HepG2 (cell line): ENCODE results near the gene CLIC4. TPM values are rescaled to one million over a fixed set of nuclear protein-coding genes. Genes with fewer than 3 reads are reported as not detected.

Source experiments
- ASH2L ChIP-seq: fragments of 300-600, 200-600 bp; sonication (generic); IDR thresholded peaks from 2 replicates; pipeline ENCODE4 v1.7.0; 2017; ENCODE audit warnings: low read depth, mild to moderate bottlenecking, moderate library complexity, mixed read lengths, low read length; ENCODE audit not compliant: insufficient read length
- JARID2 ChIP-seq: sonication (generic); formaldehyde crosslinking; IDR thresholded peaks from 2 replicates; pipeline ENCODE4 v1.8.1; 2023; ENCODE audit warnings: missing genetic modification reagents, inconsistent platforms; ENCODE audit not compliant: insufficient replicate concordance
- MIXL1 ChIP-seq: IDR thresholded peaks from 2 replicates; pipeline ENCODE4 v1.6.1; 2016
- NFIB ChIP-seq: sonication (generic); formaldehyde crosslinking; IDR thresholded peaks from 2 replicates; pipeline ENCODE4 v1.9.0; 2021; ENCODE audit warnings: missing genetic modification reagents, mild to moderate bottlenecking, borderline replicate concordance
- NFKBIZ ChIP-seq: IDR thresholded peaks from 2 replicates; pipeline ENCODE4 v1.6.1; 2018; ENCODE audit warnings: missing genetic modification reagents, missing compliant biosample characterization
- ONECUT2 ChIP-seq: sonication (generic); formaldehyde crosslinking; IDR thresholded peaks from 2 replicates; pipeline ENCODE4 v1.4.0; 2020; ENCODE audit warnings: missing genetic modification reagents
- RAD51 ChIP-seq: fragments of 450-650 bp; IDR thresholded peaks from 2 replicates; pipeline ENCODE4 v1.6.1; 2016; ENCODE audit warnings: borderline replicate concordance
- STAT5B ChIP-seq: sonication (generic); formaldehyde crosslinking; IDR thresholded peaks from 2 replicates; pipeline ENCODE4 v1.4.0; 2020; ENCODE audit warnings: missing genetic modification reagents
- ZNF550 ChIP-seq: sonication (generic); formaldehyde crosslinking; IDR thresholded peaks from 2 replicates; pipeline ENCODE4 v1.4.0; 2020; ENCODE audit warnings: mild to moderate bottlenecking, missing genetic modification reagents, borderline replicate concordance
- ZNF878 ChIP-seq: sonication (generic); formaldehyde crosslinking; IDR thresholded peaks from 2 replicates; pipeline ENCODE4 v1.8.1; 2023; ENCODE audit warnings: mild to moderate bottlenecking, missing genetic modification reagents, moderate library complexity
- ZSCAN25 ChIP-seq: sonication (generic); formaldehyde crosslinking; IDR thresholded peaks from 2 replicates; pipeline ENCODE4 v1.8.0; 2022; ENCODE audit warnings: mild to moderate bottlenecking, missing genetic modification reagents
- polyA plus RNA-seq, 8 experiments: library from polyadenylated mRNA; depleted of rRNA in 3 of 8; stranded (reverse) in 7 of 8; unstranded in 1 of 8; fragments of >200 nt; fragmentation: Illumina TruSeq in 4 of 8; extraction: Trizol in 4 of 8; gene quantifications; 2 replicates each; pipeline versions ENCODE4 v1.2.1 to v1.2.3, GENCODE V29; 2011 to 2016; ENCODE audit warnings: low read depth in 4 of 8, missing spikeins in 1 of 8, mixed read lengths in 1 of 8; ENCODE audit not compliant: insufficient read depth in 1 of 8
- total RNA-seq, 5 experiments: library from RNA; depleted of rRNA; stranded (reverse); fragments of >200 nt; fragmentation: Illumina TruSeq; extraction: Trizol; gene quantifications; 2 replicates each; pipeline ENCODE4 v1.2.3, GENCODE V29; 2016; ENCODE audit warnings: low read depth in 1 of 5
- TF ChIP-seq, protein P1 (sequence below): sonication (generic); formaldehyde crosslinking; IDR thresholded peaks from 2 replicates; pipeline ENCODE4 v1.4.0; 2020; ENCODE audit warnings: missing genetic modification reagents
- TF ChIP-seq, protein P2 (sequence below): sonication (generic); formaldehyde crosslinking; IDR thresholded peaks from 2 replicates; pipeline ENCODE4 v1.4.0; 2020; ENCODE audit warnings: missing genetic modification reagents
- TF ChIP-seq, protein P3 (sequence below): conservative IDR thresholded peaks from 2 replicates; pipeline ENCODE4 v1.6.1; 2018; ENCODE audit warnings: missing genetic modification reagents
- TF ChIP-seq, protein P4 (sequence below), 2 experiments: sonication (generic) in 1 of 2; formaldehyde crosslinking in 1 of 2; IDR thresholded peaks; 2 replicates each; pipeline versions ENCODE4 v1.4.0 to v1.6.1; 2018 to 2020; ENCODE audit warnings: missing genetic modification reagents in 2 of 2, borderline replicate concordance in 1 of 2, low read depth in 1 of 2, mild to moderate bottlenecking in 1 of 2, missing biosample characterization in 1 of 2
- TF ChIP-seq, protein P5 (sequence below): sonication (generic); formaldehyde crosslinking; IDR thresholded peaks from 2 replicates; pipeline ENCODE4 v1.4.0; 2020; ENCODE audit warnings: missing genetic modification reagents, borderline replicate concordance

CLIC4 gene
- total and polyA plus RNA-seq, 2 of the 13 experiments (the other 11 are each of a cell fraction or from before 2014, with no cell fraction given): 23.3 to 77.4 TPM

DNA sequence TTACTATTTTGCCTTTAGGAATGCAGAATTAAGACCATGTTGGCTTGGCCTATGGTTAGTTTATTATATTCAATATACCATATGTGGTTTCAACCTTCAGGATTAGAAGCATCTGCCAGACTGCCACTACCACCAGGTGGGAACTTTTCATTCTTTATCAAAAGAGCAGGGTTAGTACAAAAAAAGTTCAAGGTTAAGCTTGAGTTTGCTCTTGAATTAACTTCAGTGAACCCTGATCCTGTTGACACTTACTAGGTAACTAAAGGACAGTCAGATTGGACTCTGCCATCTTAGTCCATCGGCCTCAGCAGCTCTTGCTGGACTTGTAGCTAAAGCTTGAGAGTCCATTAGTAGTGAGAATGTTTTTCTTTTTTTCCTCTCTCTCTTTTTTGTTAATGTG is 22.1 kb downstream of the CLIC4 start (continued):
- TF ChIP-seq, protein P1, sequence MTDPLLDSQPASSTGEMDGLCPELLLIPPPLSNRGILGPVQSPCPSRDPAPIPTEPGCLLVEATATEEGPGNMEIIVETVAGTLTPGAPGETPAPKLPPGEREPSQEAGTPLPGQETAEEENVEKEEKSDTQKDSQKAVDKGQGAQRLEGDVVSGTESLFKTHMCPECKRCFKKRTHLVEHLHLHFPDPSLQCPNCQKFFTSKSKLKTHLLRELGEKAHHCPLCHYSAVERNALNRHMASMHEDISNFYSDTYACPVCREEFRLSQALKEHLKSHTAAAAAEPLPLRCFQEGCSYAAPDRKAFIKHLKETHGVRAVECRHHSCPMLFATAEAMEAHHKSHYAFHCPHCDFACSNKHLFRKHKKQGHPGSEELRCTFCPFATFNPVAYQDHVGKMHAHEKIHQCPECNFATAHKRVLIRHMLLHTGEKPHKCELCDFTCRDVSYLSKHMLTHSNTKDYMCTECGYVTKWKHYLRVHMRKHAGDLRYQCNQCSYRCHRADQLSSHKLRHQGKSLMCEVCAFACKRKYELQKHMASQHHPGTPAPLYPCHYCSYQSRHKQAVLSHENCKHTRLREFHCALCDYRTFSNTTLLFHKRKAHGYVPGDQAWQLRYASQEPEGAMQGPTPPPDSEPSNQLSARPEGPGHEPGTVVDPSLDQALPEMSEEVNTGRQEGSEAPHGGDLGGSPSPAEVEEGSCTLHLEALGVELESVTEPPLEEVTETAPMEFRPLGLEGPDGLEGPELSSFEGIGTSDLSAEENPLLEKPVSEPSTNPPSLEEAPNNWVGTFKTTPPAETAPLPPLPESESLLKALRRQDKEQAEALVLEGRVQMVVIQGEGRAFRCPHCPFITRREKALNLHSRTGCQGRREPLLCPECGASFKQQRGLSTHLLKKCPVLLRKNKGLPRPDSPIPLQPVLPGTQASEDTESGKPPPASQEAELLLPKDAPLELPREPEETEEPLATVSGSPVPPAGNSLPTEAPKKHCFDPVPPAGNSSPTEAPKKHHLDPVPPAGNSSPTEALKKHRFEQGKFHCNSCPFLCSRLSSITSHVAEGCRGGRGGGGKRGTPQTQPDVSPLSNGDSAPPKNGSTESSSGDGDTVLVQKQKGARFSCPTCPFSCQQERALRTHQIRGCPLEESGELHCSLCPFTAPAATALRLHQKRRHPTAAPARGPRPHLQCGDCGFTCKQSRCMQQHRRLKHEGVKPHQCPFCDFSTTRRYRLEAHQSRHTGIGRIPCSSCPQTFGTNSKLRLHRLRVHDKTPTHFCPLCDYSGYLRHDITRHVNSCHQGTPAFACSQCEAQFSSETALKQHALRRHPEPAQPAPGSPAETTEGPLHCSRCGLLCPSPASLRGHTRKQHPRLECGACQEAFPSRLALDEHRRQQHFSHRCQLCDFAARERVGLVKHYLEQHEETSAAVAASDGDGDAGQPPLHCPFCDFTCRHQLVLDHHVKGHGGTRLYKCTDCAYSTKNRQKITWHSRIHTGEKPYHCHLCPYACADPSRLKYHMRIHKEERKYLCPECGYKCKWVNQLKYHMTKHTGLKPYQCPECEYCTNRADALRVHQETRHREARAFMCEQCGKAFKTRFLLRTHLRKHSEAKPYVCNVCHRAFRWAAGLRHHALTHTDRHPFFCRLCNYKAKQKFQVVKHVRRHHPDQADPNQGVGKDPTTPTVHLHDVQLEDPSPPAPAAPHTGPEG (CRISPR knock-in tag): no peak
- no peak for TF ChIP-seq ONECUT2 (CRISPR knock-in tag)
- TF ChIP-seq, protein P2, sequence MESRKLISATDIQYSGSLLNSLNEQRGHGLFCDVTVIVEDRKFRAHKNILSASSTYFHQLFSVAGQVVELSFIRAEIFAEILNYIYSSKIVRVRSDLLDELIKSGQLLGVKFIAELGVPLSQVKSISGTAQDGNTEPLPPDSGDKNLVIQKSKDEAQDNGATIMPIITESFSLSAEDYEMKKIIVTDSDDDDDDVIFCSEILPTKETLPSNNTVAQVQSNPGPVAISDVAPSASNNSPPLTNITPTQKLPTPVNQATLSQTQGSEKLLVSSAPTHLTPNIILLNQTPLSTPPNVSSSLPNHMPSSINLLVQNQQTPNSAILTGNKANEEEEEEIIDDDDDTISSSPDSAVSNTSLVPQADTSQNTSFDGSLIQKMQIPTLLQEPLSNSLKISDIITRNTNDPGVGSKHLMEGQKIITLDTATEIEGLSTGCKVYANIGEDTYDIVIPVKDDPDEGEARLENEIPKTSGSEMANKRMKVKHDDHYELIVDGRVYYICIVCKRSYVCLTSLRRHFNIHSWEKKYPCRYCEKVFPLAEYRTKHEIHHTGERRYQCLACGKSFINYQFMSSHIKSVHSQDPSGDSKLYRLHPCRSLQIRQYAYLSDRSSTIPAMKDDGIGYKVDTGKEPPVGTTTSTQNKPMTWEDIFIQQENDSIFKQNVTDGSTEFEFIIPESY: peak; percentile 44; the same call in 1 of the 2 replicates
- TF ChIP-seq STAT5B (CRISPR knock-in tag): no peak
- no peak for TF ChIP-seq RAD51
- TF ChIP-seq NFIB (CRISPR knock-in tag): no peak
- TF ChIP-seq, protein P3, sequence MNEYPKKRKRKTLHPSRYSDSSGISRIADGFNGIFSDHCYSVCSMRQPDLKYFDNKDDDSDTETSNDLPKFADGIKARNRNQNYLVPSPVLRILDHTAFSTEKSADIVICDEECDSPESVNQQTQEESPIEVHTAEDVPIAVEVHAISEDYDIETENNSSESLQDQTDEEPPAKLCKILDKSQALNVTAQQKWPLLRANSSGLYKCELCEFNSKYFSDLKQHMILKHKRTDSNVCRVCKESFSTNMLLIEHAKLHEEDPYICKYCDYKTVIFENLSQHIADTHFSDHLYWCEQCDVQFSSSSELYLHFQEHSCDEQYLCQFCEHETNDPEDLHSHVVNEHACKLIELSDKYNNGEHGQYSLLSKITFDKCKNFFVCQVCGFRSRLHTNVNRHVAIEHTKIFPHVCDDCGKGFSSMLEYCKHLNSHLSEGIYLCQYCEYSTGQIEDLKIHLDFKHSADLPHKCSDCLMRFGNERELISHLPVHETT: no peak
- peak; percentile 100 for TF ChIP-seq MIXL1 (CRISPR knock-in tag)
- no peak for TF ChIP-seq ZSCAN25 (CRISPR knock-in tag)
- TF ChIP-seq, protein P4, sequence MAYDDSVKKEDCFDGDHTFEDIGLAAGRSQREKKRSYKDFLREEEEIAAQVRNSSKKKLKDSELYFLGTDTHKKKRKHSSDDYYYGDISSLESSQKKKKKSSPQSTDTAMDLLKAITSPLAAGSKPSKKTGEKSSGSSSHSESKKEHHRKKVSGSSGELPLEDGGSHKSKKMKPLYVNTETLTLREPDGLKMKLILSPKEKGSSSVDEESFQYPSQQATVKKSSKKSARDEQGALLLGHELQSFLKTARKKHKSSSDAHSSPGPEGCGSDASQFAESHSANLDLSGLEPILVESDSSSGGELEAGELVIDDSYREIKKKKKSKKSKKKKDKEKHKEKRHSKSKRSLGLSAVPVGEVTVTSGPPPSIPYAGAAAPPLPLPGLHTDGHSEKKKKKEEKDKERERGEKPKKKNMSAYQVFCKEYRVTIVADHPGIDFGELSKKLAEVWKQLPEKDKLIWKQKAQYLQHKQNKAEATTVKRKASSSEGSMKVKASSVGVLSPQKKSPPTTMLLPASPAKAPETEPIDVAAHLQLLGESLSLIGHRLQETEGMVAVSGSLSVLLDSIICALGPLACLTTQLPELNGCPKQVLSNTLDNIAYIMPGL (CRISPR knock-in tag; IDR thresholded peaks at IDR 0.05; ENCODE audit: borderline replicate concordance in 1 of 2, low read depth in 1 of 2): no peak
- no peak for TF ChIP-seq ZNF550 (CRISPR knock-in tag)
- TF ChIP-seq ASH2L: peak; percentile 20
- TF ChIP-seq JARID2 (CRISPR knock-in tag): no peak
- TF ChIP-seq, protein P5, sequence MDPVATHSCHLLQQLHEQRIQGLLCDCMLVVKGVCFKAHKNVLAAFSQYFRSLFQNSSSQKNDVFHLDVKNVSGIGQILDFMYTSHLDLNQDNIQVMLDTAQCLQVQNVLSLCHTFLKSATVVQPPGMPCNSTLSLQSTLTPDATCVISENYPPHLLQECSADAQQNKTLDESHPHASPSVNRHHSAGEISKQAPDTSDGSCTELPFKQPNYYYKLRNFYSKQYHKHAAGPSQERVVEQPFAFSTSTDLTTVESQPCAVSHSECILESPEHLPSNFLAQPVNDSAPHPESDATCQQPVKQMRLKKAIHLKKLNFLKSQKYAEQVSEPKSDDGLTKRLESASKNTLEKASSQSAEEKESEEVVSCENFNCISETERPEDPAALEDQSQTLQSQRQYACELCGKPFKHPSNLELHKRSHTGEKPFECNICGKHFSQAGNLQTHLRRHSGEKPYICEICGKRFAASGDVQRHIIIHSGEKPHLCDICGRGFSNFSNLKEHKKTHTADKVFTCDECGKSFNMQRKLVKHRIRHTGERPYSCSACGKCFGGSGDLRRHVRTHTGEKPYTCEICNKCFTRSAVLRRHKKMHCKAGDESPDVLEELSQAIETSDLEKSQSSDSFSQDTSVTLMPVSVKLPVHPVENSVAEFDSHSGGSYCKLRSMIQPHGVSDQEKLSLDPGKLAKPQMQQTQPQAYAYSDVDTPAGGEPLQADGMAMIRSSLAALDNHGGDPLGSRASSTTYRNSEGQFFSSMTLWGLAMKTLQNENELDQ (CRISPR knock-in tag): no peak
- peak; percentile 54; the same call in 1 of the 2 replicates for TF ChIP-seq ZNF878 (CRISPR knock-in tag)
- 0 out of 2 replicates have a peak, but pooled peaks have one; percentile 32 for TF ChIP-seq NFKBIZ (CRISPR knock-in tag)
